GM23338 (cell line): ENCODE data around the gene WFDC10B.

Experiments used
- CREB1 ChIP-seq: fragments of 250-450 bp; sonication (Bioruptor Pico); IDR thresholded peaks from 2 replicates; pipeline ENCODE4 v1.5.0; 2020; ENCODE audit warnings: low read depth, mild to moderate bottlenecking, moderate library complexity
- EZH2 ChIP-seq: fragments of 200-600 bp; sonication (generic); IDR thresholded peaks from one replicate; pipeline ENCODE4 v1.8.0; 2017; ENCODE audit warnings: antibody characterized with exemption, mild to moderate bottlenecking, low read depth; ENCODE audit not compliant: unreplicated experiment
- EZH2phosphoT487 ChIP-seq: fragments of 200-600 bp; sonication (generic); IDR thresholded peaks from one replicate; pipeline ENCODE4 v1.8.1; 2018; ENCODE audit warnings: antibody characterized with exemption; ENCODE audit not compliant: unreplicated experiment
- JUNB ChIP-seq: IDR thresholded peaks from one replicate; pipeline ENCODE4 v1.6.1; 2016; ENCODE audit warnings: antibody characterized with exemption; ENCODE audit not compliant: unreplicated experiment
- NANOG ChIP-seq: IDR thresholded peaks from 2 replicates; pipeline ENCODE4 v1.6.1; 2016; ENCODE audit warnings: antibody characterized with exemption, borderline replicate concordance
- POLR2AphosphoS5 ChIP-seq: IDR thresholded peaks from 2 replicates; pipeline ENCODE4 v1.6.1; 2016; ENCODE audit warnings: antibody characterized with exemption, low read depth
- STAT1 ChIP-seq: IDR thresholded peaks from one replicate; pipeline ENCODE4 v1.6.1; 2016; ENCODE audit warnings: antibody characterized with exemption; ENCODE audit not compliant: unreplicated experiment
- ZNF114 ChIP-seq: fragments of 250-450 bp; sonication (Bioruptor Pico); IDR thresholded peaks from 2 replicates; pipeline ENCODE4 v1.5.0; 2020; ENCODE audit warnings: mild to moderate bottlenecking, moderate library complexity
- ZNF331 ChIP-seq: fragments of 250-450 bp; sonication (Bioruptor Pico); IDR thresholded peaks from 2 replicates; pipeline ENCODE4 v1.5.0; 2020; ENCODE audit warnings: low read depth, mild to moderate bottlenecking, moderate library complexity
- TF ChIP-seq, protein P1 (sequence below), 2 experiments: fragments of 200-600 bp in 1 of 2; sonication (generic) in 1 of 2; conservative IDR thresholded peaks; 2 replicates each; pipeline versions ENCODE4 v1.5.1 to v1.6.1; 2016 to 2017; ENCODE audit warnings: antibody characterized with exemption in 2 of 2, low read depth in 2 of 2, mild to moderate bottlenecking in 2 of 2, moderate library complexity in 1 of 2
- TF ChIP-seq, protein P2 (sequence below): IDR thresholded peaks from one replicate; pipeline ENCODE4 v1.6.1; 2018; ENCODE audit warnings: antibody characterized with exemption; ENCODE audit not compliant: unreplicated experiment
- TF ChIP-seq, protein P3 (sequence below): IDR thresholded peaks from 2 replicates; pipeline ENCODE4 v1.6.1; 2016; ENCODE audit warnings: antibody characterized with exemption

DNA sequence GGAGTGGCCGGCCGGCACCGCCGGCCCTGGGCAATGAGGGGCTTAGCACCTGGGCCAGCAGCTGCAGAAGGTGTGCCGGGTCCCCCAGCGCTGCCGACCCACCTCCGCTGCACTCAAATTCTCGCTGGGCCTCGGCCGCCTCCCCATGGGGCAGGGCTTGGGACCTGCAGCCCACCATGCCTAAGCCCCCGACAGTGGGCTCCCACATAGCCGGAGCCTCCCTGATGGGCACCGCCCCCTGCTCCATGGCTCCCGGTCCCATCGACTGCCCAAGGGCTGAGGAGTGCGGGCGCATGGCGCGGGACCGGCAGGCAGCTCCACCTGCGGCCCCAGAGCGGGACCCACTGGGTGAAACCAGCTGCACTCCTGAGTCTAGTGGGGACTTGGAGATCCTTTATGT, 31.2 kb upstream of the WFDC10B start:
- no peak for TF ChIP-seq POLR2AphosphoS5
- TF ChIP-seq, protein P1, sequence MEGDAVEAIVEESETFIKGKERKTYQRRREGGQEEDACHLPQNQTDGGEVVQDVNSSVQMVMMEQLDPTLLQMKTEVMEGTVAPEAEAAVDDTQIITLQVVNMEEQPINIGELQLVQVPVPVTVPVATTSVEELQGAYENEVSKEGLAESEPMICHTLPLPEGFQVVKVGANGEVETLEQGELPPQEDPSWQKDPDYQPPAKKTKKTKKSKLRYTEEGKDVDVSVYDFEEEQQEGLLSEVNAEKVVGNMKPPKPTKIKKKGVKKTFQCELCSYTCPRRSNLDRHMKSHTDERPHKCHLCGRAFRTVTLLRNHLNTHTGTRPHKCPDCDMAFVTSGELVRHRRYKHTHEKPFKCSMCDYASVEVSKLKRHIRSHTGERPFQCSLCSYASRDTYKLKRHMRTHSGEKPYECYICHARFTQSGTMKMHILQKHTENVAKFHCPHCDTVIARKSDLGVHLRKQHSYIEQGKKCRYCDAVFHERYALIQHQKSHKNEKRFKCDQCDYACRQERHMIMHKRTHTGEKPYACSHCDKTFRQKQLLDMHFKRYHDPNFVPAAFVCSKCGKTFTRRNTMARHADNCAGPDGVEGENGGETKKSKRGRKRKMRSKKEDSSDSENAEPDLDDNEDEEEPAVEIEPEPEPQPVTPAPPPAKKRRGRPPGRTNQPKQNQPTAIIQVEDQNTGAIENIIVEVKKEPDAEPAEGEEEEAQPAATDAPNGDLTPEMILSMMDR (conservative IDR thresholded peaks at IDR 0.05; ENCODE audit: low read depth in 2 of 2), result no peak
- no peak for TF ChIP-seq EZH2
- TF ChIP-seq NANOG, result no peak
- TF ChIP-seq, protein P2, sequence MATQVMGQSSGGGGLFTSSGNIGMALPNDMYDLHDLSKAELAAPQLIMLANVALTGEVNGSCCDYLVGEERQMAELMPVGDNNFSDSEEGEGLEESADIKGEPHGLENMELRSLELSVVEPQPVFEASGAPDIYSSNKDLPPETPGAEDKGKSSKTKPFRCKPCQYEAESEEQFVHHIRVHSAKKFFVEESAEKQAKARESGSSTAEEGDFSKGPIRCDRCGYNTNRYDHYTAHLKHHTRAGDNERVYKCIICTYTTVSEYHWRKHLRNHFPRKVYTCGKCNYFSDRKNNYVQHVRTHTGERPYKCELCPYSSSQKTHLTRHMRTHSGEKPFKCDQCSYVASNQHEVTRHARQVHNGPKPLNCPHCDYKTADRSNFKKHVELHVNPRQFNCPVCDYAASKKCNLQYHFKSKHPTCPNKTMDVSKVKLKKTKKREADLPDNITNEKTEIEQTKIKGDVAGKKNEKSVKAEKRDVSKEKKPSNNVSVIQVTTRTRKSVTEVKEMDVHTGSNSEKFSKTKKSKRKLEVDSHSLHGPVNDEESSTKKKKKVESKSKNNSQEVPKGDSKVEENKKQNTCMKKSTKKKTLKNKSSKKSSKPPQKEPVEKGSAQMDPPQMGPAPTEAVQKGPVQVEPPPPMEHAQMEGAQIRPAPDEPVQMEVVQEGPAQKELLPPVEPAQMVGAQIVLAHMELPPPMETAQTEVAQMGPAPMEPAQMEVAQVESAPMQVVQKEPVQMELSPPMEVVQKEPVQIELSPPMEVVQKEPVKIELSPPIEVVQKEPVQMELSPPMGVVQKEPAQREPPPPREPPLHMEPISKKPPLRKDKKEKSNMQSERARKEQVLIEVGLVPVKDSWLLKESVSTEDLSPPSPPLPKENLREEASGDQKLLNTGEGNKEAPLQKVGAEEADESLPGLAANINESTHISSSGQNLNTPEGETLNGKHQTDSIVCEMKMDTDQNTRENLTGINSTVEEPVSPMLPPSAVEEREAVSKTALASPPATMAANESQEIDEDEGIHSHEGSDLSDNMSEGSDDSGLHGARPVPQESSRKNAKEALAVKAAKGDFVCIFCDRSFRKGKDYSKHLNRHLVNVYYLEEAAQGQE, result no peak
- no peak for TF ChIP-seq EZH2phosphoT487
- TF ChIP-seq STAT1, result no peak
- TF ChIP-seq, protein P3, sequence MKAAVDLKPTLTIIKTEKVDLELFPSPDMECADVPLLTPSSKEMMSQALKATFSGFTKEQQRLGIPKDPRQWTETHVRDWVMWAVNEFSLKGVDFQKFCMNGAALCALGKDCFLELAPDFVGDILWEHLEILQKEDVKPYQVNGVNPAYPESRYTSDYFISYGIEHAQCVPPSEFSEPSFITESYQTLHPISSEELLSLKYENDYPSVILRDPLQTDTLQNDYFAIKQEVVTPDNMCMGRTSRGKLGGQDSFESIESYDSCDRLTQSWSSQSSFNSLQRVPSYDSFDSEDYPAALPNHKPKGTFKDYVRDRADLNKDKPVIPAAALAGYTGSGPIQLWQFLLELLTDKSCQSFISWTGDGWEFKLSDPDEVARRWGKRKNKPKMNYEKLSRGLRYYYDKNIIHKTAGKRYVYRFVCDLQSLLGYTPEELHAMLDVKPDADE, result no peak
- no peak for TF ChIP-seq JUNB
- TF ChIP-seq CREB1, result no peak
- TF ChIP-seq ZNF331 (CRISPR knock-in tag), result no peak
- TF ChIP-seq ZNF114 (CRISPR knock-in tag), result no peak
